ENCODE data around the gene SYTL3. TPM values are rescaled to one million over a fixed set of nuclear protein-coding genes. Genes with fewer than 3 reads are reported as not detected.

SYTL3 gene
- total and polyA plus RNA-seq, 9 of the 15 experiments (the other 6 are each of a cell fraction or from before 2014, with no cell fraction given): 0.04 to 0.46 (median 0.17) TPM; not detected in 1

DNA sequence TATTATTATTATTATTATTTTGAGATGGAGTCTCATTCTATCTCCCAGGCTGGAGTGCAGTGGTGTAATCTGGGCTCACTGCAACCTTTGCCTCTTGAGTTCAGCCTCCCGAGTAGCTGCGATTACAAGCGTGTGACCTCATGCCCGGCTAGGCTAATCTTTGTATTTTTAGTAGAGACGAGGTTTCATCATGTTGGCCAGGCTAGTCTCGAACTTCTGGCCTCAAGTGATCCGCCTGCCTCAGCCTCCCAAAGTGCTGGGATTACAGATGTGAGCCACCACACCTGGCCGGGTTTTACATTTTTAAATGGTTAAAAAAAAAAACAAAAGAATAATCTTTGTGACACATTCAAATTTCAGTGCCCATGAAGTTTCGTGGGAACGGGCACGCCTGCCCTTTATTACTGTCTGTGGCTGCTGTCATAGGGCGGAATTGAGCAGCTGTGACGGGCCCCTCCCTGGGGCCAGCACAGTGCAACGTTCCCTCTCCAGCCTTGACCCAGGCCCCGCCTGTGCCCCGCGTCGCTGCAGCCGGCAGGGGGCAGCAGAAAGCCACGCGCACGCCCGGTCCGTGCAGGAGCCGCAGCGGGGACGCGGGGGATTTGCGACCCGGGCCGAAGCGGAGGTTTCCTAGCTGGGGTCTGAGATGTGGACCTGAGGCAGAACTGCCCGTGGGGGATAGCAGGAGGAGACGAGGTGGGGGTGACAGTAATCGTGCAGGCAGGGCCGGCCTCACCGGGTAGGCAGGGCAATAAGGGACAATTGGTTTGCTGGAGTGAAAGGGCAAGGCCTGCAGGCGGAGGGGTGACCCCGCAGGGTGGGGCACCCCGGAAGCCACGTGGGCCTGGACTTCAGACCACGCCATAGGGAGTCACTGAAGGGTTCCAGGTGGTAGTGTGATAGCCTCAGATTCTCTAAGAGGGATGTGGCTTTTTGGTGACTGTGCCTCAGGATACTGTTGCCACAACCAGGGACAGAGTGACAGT lies 54.3 kb downstream of the SYTL3 start (continued):
- TF ChIP-seq, protein P1, sequence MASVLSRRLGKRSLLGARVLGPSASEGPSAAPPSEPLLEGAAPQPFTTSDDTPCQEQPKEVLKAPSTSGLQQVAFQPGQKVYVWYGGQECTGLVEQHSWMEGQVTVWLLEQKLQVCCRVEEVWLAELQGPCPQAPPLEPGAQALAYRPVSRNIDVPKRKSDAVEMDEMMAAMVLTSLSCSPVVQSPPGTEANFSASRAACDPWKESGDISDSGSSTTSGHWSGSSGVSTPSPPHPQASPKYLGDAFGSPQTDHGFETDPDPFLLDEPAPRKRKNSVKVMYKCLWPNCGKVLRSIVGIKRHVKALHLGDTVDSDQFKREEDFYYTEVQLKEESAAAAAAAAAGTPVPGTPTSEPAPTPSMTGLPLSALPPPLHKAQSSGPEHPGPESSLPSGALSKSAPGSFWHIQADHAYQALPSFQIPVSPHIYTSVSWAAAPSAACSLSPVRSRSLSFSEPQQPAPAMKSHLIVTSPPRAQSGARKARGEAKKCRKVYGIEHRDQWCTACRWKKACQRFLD (CRISPR knock-in tag; IDR thresholded peaks at IDR 0.05): peak; percentile 66; the same call in 1 of the 2 replicates
- TF ChIP-seq ERF (CRISPR knock-in tag; IDR thresholded peaks at IDR 0.05): peak; percentile 80; the same call in 1 of the 2 replicates
- peak; percentile 47; the same call in 1 of the 2 replicates for TF ChIP-seq DMBX1 (CRISPR knock-in tag; IDR thresholded peaks at IDR 0.05; ENCODE audit: borderline replicate concordance)
- peak; percentile 90 for TF ChIP-seq KLF1 (tag; IDR thresholded peaks at IDR 0.05)
- TF ChIP-seq, protein P2, sequence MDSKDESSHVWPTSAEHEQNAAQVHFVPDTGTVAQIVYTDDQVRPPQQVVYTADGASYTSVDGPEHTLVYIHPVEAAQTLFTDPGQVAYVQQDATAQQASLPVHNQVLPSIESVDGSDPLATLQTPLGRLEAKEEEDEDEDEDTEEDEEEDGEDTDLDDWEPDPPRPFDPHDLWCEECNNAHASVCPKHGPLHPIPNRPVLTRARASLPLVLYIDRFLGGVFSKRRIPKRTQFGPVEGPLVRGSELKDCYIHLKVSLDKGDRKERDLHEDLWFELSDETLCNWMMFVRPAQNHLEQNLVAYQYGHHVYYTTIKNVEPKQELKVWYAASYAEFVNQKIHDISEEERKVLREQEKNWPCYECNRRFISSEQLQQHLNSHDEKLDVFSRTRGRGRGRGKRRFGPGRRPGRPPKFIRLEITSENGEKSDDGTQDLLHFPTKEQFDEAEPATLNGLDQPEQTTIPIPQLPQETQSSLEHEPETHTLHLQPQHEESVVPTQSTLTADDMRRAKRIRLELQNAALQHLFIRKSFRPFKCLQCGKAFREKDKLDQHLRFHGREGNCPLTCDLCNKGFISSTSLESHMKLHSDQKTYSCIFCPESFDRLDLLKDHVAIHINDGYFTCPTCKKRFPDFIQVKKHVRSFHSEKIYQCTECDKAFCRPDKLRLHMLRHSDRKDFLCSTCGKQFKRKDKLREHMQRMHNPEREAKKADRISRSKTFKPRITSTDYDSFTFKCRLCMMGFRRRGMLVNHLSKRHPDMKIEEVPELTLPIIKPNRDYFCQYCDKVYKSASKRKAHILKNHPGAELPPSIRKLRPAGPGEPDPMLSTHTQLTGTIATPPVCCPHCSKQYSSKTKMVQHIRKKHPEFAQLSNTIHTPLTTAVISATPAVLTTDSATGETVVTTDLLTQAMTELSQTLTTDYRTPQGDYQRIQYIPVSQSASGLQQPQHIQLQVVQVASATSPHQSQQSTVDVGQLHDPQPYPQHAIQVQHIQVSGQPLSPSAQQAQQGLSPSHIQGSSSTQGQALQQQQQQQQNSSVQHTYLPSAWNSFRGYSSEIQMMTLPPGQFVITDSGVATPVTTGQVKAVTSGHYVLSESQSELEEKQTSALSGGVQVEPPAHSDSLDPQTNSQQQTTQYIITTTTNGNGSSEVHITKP (IDR thresholded peaks at IDR 0.05; ENCODE audit: partially characterized antibody): peak; percentile 59
- TF ChIP-seq ZNF408 (CRISPR knock-in tag; IDR thresholded peaks at IDR 0.05; ENCODE audit: low read depth): no peak
- TF ChIP-seq PTTG1 (tag; IDR thresholded peaks at IDR 0.05; ENCODE audit: low read depth): no peak
- peak; percentile 73 for TF ChIP-seq ZKSCAN1 (IDR thresholded peaks at IDR 0.05; ENCODE audit: low read depth, low read length)
- TF ChIP-seq, protein P3, sequence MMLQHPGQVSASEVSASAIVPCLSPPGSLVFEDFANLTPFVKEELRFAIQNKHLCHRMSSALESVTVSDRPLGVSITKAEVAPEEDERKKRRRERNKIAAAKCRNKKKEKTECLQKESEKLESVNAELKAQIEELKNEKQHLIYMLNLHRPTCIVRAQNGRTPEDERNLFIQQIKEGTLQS (IDR thresholded peaks at IDR 0.05): no peak
- TF ChIP-seq, protein P3 (CRISPR knock-in tag; conservative IDR thresholded peaks at IDR 0.05): no peak
- TF ChIP-seq ZNF780A (CRISPR knock-in tag; IDR thresholded peaks at IDR 0.05): no peak
- TF ChIP-seq STAG1 (CRISPR knock-in tag; IDR thresholded peaks at IDR 0.05; ENCODE audit: borderline replicate concordance): peak; percentile 99
- 0 out of 2 replicates have a peak, but pooled peaks have one; percentile 76 for TF ChIP-seq KDM2B (CRISPR knock-in tag; IDR thresholded peaks at IDR 0.05)
- TF ChIP-seq HNRNPL (IDR thresholded peaks at IDR 0.05; ENCODE audit: low read depth, low read length): peak; percentile 65; the same call in 1 of the 2 replicates
- peak; percentile 84 for TF ChIP-seq NR2C1 (IDR thresholded peaks at IDR 0.05)
- peak; percentile 86 for TF ChIP-seq NR2C1 (tag; IDR thresholded peaks at IDR 0.05)
- TF ChIP-seq FIP1L1 (IDR thresholded peaks at IDR 0.05; ENCODE audit: low read depth, low read length, poor library complexity, severe bottlenecking): peak; percentile 47
- TF ChIP-seq CEBPG (CRISPR knock-in tag; IDR thresholded peaks at IDR 0.05): 0 out of 2 replicates have a peak, but pooled peaks have one; percentile 18
- peak in 1 of 2 experiments; percentile 80; a peak in 2 of 4 replicates for TF ChIP-seq CEBPG (tag; conservative IDR thresholded peaks at IDR 0.05 in 1 of 2, IDR thresholded peaks at IDR 0.05 in 1 of 2)
- peak; percentile 99 for TF ChIP-seq RAD21 (CRISPR knock-in tag; conservative IDR thresholded peaks at IDR 0.05 in 1 of 2, IDR thresholded peaks at IDR 0.05 in 1 of 2)

Measured in K562 (cell line).